HG03565 (cell line): Measurements from ENCODE around the gene GKN1.
"Not testable (repeated sequence)": the region's sequence is repeated elsewhere in the genome, so short reads cannot be mapped to it uniquely, and the experiment has no call there.

Source experiments
- ATAC-seq: cut with Tn5 transposase; IDR thresholded peaks from one replicate; pipeline ENCODE4 v1.9.1; 2021; ENCODE audit warnings: mild to moderate bottlenecking, moderate library complexity; ENCODE audit not compliant: unreplicated experiment

GKN1 gene

DNA sequence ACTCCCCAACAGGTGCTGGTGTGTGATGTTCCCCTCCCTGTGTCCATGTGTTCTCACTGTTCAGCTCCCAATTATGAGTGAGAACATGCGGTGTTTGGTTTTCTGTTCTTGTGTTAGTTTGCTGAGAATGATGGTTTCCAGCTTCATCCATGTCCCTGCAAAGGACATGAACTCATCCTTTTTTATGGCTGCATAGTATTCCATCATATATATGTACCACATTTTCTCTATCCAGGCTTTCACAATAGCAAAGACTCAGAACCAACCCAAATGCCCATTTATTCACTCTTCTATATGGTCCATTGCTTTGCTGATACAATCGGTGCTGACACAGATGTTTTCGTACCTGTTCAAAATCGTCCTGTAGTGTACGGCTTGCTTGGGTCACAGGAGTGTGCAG lies 19.0 kb upstream of the GKN1 start:
- ATAC-seq = not testable (repeated sequence)

DNA sequence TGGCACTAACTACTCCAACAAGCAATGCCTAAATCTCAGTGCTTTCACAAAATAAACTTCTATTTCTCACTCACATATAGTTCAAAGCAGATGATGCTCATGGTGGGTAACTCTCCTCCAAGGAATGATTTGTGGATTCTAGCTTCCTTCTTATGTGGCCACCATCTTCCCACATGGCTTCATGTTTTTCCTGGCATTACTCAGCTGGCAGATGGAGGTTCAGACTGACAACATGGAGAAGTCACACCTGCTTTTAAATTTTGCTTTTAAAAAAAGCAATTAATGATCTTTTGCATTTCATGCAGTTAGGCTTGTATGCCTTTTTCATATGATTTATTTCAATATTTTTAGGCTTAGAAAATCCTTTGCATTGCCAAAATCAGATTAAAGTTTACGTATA lies 15.4 kb upstream of the GKN1 start:
- no peak for ATAC-seq

DNA sequence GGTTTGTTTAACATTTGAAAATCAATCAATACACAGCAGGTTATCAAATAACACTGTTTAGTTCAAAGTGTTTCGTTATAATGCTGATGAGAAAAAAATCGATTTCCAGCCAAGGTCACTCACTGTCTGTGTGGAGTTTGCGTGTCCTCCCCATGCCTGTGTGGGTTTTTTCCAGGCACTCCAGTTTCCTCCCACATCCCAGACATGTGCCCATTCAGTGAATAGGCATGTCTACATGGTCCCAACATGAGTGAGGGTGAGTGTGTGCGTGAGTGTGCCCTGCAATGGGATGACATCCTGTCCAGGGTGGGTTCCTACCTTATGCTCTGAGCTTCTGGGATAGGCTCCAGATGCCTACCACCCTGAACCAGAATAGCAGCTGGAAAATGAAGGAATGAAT lies 13.1 kb upstream of the GKN1 start:
- no peak for ATAC-seq

DNA sequence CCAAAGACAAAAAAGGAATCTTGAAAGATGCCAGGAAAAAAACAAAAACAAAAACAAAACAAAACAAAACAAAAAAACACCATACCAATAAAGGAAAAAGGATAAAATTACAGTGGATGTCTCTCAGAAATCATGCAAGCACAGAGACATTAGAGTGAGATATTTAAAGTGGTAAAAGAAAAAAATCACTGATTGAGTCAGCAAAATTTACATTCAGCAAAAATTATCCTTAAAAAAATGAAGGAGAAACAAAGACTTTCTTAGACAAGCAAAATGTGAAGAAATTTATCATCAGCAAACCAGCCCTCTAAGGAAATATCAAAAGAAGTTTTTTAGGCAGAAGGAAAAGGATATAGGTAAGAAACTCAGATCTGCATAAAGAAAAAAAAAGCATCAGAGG lies 10.2 kb upstream of the GKN1 start:
- no peak for ATAC-seq

DNA sequence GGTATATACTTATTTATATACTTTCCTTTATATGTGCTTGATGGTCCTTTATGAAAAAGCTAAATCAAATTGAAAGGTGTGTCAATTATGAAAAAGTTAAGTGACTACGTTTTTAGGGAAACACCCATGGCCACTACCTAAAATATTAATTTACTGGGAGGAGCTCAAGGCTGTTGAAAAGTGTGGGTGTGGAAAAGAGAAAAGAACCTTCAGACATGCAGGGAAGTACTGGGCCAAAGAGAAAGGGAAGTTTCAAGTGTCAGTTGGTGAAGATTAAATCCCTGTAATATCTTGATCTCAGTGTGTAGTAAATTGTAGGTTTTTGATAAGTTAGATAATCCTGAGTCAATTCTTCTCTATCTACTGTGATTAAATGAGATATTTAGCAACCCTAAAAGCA lies 6.2 kb upstream of the GKN1 start:
- ATAC-seq = no peak

DNA sequence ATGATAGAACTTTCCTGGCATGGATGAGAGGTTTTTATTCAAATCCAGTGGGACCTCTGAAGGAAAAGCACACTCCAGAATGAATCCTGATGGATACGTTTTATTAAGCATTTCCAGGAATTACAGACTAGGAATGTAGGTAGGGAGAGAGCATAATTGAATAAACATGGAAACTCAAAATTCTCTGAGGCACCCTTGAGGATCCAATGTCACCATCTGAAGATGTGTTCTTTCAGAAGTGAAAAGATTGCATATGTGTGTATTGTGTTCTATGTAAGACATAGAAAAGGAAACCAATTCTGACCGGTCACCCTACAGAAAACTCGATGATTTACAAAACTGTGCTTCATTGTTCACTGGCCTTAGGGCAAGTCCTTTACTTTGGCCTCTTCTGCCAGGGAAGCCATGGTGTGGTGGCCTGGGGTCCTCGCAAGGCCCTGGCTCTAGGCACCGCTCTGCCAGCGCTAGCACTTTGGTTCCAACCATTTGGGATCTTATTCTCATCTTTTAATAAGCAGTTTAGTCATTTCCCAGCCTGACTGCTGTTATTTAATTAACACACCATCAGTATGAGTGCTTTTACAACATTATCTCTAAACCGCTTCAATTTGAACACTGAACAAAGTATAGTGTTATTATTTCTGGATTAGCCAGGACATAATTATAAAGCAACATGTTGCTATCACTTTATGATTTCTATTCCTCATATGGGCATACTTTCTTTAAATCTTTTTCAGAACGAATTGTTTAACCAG lies 4.5 kb upstream of the GKN1 start:
- ATAC-seq = no peak

DNA sequence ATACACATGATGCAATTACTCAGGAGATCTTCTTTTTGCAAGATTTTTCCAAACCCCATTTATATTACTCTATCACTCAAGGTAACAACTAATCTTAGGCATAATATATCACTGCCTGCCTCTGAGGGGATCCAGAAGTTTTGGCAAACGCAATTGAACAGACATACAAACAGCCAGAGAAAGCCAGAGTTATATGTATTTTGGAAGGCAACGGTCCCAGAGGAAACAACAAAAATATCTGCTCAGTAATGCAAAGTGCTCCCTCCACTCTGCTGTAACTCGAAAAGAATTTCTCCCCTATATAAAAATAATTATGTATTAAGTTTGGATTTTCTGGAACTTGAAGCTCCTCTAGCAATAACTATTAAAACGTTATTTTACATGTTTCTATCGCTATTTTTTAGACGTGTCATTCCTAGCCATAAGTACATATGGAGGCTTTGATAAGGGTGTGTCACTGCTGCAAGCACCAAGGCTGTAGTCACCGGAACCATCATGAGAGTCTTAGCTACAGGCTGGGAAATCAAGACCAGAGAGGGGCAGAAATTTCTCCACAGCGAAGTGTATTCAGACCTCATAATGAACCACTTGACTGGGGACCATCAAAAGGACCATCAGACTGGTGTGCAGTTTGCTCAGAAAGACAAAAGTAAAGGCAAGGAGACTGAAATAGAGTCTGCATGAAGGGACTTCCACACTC lies 3.7 kb upstream of the GKN1 start:
- ATAC-seq = no peak

DNA sequence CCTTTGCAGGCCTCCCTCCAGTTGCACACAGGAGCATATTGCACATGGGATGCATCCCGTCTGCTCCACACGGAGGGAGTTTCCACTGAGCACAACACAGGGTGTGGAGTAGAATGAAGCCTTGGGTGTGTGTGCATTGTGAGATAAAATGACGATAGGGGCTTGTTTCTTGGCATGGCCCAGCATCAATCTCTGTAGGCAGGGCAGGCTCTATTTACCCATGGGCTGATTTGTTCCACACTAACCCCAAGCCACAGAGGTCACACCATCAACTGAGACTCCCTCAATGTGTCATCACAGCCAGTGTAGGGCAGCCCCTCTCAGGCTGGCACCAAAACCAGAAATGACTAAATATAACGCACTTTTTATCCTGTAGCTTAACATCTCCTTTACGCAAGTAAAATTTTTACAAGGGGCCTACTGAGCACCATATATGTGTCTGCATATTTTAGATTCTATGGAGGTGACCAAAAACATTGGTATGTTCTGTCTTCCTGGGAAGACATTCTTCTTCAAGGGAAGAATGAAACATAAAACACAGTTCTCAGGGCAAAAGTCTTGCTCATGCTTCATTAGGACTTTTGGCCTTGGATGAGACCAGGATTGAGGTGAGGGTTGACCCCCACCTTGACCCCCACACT lies 2.7 kb upstream of the GKN1 start:
- ATAC-seq = no peak

DNA sequence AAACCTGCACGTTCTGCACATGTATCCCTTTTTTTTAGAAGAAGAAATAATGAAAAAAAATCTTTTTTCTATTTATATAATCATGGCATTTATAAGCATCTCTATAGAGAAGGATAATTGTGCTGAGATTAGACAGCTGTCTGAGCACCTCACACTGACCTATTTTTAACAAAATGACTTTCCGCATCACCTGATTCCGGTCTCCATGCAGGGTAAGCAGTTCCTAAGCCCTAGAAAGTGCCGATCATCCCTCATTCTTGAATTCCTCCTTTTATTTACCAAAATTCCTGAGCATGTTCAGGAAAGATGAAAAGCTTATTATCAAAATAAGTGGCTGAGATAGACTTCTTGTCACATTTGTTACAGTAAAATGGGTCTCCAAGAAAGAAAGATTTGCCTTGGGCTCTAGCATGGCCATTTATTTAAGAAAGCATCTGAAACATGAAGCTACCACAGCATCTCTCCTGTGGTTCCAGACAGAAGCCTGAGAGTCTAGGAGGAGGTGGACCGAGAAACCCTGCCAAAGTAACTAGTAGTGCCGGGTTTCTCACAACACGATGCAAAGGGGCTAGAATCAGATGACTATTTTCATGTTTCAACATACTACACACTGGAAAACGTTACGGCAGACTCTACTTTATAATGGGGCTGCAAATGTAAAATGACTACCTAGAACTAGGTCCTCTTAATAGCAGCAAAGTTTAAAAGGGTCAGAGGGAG lies 670 bp downstream of the GKN1 start:
- ATAC-seq = no peak

DNA sequence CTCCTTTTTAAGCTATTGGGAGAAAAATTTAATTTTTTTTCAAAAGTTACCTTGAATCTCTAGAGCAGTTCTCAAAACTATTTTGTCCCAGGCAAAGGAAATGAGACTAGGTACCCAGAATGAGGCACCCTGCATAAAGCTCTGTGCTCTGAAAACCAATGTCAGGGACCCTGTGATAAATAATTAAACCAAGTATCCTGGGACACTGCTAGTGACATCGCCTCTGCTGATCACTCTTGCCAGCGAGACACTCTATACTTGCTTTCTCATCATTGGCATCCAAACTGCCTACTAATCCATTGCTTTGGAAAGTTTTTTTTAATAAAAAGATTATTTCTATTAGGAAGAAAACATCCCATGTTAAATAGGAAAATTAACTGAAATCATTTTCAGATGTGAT lies 1.4 kb downstream of the GKN1 start:
- ATAC-seq = no peak

DNA sequence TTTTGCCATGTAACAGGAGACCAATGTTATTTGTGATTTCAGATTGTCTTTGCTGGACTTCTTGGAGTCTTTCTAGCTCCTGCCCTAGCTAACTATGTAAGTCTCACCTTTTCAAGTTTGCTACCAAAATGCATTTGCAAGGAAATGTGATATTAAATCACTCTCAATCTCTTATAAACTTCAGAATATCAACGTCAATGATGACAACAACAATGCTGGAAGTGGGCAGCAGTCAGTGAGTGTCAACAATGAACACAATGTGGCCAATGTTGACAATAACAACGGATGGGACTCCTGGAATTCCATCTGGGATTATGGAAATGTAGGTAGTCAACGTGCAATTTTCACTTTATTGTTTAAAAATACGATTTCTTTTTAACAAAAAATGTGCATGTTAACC lies 3.0 kb downstream of the GKN1 start:
- no peak for ATAC-seq

DNA sequence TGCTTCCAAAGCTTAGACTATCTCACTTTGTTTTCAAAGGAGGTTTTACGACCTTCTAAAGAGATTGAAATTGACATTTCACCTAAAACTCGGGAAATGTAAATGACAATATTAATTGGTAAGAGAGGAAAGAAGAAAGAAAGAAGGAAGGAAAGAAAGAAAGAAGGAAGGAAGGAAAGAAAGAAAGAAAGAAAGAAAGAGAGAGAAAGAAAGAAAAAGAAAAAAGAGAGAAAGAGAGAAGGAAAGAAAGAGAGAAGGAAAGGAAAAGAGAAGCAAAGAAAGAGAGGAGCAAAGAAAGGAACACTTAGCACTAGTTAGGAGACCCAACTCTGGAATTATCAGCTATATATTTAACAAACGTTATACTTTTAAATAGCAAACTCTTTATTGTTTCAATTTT lies 3.7 kb downstream of the GKN1 start:
- no peak for ATAC-seq

DNA sequence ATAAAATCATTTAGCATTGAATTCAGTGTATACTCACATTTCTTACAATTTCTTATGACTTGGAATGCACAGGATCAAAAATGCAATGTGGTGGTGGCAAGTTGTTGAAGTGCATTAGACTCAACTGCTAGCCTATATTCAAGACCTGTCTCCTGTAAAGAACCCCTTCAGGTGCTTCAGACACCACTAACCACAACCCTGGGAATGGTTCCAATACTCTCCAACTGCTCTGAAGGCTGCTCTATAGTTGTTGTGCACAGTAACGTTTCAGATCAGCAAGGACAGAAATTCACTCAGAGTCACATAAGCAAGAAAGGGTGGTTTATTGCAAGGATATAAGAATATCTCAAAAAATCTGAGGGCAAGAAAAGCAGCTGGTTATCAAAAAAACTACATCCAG lies 6.5 kb downstream of the GKN1 start:
- no peak for ATAC-seq

DNA sequence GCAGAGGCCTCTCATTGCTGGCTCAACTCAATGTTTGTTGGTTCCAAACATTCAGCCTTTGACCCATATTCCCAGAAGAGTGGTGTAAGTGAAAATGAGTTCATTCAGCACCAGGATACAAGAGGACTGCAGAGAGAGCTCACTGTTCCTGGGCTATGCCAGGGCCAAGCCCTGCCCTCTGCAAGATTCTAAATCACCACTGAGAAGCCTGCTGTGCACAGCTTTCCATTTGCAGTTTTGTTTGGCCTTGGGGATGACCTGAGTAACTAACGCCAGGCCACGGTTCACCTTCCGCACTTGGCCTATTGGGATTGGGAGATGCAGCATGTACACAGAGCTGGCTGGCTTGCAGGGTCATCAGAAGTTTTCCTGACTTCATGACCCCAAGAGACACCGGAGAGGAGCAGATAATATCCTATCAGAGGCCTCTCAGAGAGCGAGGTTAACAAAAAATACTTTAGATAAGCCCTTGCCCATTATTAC lies 12.6 kb downstream of the GKN1 start:
- no peak for ATAC-seq

DNA sequence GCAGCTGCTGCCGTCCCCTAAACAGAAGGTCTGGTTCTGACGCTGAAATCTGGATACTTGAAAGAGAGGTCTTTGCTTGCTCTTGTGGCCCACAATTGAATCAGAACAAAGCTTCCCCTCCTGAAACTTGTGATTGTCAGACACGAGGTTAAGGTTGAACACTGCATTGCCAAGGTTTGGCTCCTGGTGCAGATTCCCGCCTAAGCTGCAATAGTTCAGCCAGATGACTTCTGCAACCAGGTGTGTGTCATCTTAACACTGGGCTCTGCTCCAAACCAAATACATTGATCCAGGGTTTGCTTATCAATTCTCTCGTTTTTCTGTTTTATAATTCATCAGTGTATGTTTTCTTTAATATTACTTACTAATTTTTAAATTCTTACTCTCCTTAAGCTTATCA lies 14.6 kb downstream of the GKN1 start:
- no peak for ATAC-seq

DNA sequence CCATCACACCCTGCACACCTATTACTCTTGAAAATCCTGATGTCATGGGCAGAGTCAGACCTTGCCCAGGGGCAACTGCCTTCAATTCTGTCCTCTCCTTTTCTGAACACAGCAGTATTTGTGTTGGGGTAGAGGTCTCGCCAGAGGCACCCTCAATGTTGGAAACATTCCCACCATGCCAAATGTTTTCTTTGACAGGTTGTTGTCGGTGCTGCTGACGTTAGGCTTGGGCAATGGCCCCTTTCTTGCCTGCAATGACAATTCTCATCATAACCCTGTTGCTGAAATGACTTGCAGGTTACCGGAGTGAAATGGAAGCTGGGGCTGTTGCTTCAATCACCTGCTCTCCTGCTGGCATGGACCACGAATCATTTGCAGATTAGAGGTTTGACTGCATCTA lies 17.9 kb downstream of the GKN1 start:
- ATAC-seq = no peak

DNA sequence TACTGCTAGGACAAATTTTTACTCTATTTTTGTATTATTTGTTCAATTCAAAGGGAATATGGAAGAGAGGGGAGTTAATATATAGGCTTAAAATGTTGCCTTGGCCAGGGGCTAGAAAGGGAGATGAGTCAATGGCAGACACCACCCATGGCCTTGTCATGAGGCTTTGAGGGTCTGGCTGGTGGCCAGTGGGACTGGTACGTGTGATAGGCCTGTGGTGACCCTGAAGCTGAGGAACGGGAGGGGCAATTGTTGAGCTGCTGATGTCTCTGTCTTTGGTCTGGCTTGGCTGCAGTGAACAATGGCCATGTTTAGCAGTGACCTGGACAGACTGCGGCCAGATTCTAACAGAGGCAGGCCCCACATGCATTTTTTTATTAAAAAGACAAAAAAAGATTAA lies 18.5 kb downstream of the GKN1 start:
- no peak for ATAC-seq

DNA sequence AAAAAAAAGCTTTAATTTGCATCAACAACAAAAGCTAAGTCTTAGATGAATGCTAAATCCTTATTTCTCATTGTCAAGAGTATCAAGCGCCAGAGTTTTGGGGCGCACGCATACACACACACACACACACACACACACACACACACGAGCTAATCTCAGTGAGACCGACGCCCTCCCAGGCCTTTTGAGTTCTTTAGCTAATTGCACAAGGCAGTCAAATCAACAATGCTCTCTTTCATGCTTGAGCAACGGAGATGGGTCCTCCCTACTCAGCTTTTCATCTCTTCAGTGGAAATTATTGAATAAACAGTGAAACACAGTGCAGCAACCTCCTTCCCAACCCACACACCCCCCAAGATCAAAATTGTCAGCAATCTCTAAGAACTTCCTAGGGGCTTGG lies 19.2 kb downstream of the GKN1 start:
- no peak for ATAC-seq

DNA sequence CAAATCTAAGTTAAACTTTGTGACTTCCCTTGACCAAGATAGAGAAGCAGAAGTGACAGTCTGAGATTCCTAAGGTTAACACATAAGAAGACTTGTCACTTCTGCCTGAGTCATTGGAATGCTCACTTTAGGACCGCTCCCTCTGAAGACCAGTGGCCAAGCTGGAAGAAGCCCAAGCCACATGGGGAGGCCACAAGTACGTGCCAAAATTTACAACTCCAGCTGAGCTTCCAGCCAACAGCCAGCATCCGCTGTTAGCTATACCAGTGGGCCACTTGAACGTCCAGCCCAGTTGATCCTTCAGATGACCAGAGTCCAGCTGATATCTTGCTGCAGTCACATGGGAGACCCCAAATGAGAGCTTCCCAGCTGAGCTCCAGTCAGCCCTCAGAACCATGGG lies 20.4 kb downstream of the GKN1 start:
- no peak for ATAC-seq

DNA sequence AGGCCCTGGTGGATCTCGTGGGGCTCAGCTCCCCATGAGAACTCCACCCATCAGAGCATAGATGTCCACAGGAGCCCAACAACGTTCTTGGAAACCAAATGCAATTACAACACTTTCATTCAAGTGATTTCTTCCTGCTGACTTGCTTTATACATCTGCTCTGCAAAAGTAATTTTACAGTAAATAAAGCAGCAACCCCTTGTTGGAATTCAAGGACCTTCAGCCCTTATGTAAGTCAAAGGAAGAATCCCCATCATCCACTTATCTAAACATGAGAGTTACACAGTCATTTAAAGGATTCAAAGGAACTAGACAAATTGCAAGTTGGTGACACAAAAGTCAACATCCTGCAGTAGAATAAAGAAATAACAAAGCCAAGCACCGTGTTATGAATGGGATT lies 21.5 kb downstream of the GKN1 start:
- no peak for ATAC-seq

DNA sequence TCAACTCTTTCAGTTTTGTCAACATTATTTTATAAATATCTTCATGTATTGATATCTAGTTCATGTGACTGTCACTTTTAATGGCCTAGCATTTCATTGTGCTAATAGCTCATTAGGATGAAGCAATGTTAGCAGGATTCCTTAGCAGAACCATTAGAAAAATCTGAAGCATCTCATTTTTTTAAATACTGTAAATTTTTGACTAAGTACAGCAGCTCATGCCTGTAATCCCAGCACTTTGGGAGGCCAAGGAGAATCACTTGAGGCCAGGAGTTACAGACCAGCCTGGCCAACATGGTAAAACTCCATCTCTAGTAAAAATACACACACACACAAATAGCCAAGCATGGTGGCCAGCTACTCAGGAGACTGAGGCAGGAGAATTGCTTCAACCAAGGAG lies 23.0 kb downstream of the GKN1 start:
- ATAC-seq = no peak

DNA sequence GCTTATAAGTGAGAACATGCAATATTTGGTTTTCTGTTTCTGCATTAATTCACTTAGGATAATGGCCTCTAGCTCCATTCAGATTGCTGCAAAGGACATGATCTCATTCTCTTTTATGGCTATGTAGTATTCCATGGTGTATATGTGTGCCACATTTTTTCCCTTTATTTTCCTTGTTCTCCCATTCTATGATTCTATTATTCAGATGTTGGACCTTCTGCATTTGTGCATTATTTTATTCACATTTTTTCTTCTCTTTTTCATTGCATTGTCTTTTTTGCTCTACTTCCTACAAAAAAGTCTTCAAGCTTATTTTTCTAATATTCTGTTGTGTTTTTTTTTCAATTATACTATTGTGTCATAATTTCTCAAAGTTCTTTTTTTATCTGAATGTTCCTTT lies 27.4 kb downstream of the GKN1 start:
- no peak for ATAC-seq
